NCI-H510A (cell line): ENCODE measurements around the gene CILP2.

Experiments
- DNase-seq: peaks from one replicate; lab custom pipeline; 2025; lab: John Stamatoyannopoulos, UW

The CILP2 gene

GRCh38 chr19:19544954-19545591 is 7.0 kb downstream of the CILP2 start:
- no peak for DNase-seq

- DNase-seq, result no peak
These were observed 7.6 kb downstream of the CILP2 start for GRCh38 chr19:19545707-19546106.

- no peak for DNase-seq
These were observed 8.7 kb downstream of the CILP2 start for GRCh38 chr19:19546751-19547162.

GRCh38 chr19:19547674-19548336 is 9.7 kb downstream of the CILP2 start:
- DNase-seq, result no peak

GRCh38 chr19:19548915-19549759 is 11.1 kb downstream of the CILP2 start:
- no peak for DNase-seq

- DNase-seq, result no peak
These were observed 11.9 kb downstream of the CILP2 start for GRCh38 chr19:19549804-19550464.

- no peak for DNase-seq
These were observed 12.4 kb downstream of the CILP2 start for GRCh38 chr19:19550485-19550929.

GRCh38 chr19:19550972-19551852 is 13.1 kb downstream of the CILP2 start:
- DNase-seq, result no peak

GRCh38 chr19:19551853-19552192 is 13.8 kb downstream of the CILP2 start:
- no peak for DNase-seq

GRCh38 chr19:19552798-19553197 is 14.7 kb downstream of the CILP2 start:
- DNase-seq, result no peak

- no peak for DNase-seq
These were observed 15.6 kb downstream of the CILP2 start for GRCh38 chr19:19553670-19554069.

- no peak for DNase-seq
These were observed 16.3 kb downstream of the CILP2 start for GRCh38 chr19:19554074-19555023.

- DNase-seq, result no peak
These were observed 20.0 kb downstream of the CILP2 start for GRCh38 chr19:19558055-19558454.

GRCh38 chr19:19558636-19559035 is 20.6 kb downstream of the CILP2 start:
- DNase-seq, result no peak

GRCh38 chr19:19559931-19560330 is 21.9 kb downstream of the CILP2 start:
- DNase-seq, result no peak

GRCh38 chr19:19561946-19562664 is 24.0 kb downstream of the CILP2 start:
- DNase-seq, result no peak

- DNase-seq, result no peak
These were observed 24.7 kb downstream of the CILP2 start for GRCh38 chr19:19562665-19563347.

GRCh38 chr19:19563348-19563848 is 25.3 kb downstream of the CILP2 start:
- DNase-seq, result no peak

- DNase-seq, result no peak
These were observed 28.2 kb downstream of the CILP2 start for GRCh38 chr19:19566306-19566705.
